ENCODE data around the gene METTL25. TPM values are rescaled to one million over a fixed set of nuclear protein-coding genes. Genes with fewer than 3 reads are reported as not detected.

METTL25 gene
- total RNA-seq, 1 donor from 2014 or later, result 15.1 TPM

- H3K9me3 ChIP-seq, result no peaks in the 10 kb centered on the region
- ATAC-seq, result no peak
- no peaks in the 10 kb centered on the region for H3K4me1 ChIP-seq
- H3K27ac ChIP-seq, result no peak overlapping the region
- no peak overlapping the region for H3K4me3 ChIP-seq
- no peak for DNase-seq
- peak; percentile 55 for TF ChIP-seq CTCF (IDR thresholded peaks at IDR 0.05)
- intact Hi-C loops (cut with DNase I), result no loop called here
- no peaks in the 10 kb centered on the region for H3K36me3 ChIP-seq
- H3K27me3 ChIP-seq, result no peaks in the 10 kb centered on the region
These were observed 31.3 kb upstream of the METTL25 start for GRCh38 chr12:82326905-82327503.

DNA sequence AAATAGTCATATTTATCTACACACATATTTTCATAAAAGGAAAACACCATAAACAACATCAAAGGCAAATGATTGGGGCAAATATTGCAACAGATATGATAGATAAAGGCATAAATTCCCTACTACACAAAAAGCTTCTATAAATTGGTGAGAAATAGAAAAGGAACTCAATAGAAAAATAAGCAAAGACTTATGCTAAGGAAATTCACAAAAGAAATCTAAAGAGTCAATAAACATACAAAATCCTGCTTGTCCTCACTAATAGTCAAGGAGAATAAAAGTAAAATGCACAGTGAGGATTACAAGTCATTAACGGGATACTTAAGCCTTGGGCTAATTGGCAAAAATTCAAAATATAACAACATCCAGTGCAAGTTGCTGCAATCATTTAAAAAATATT lies 30.5 kb upstream of the METTL25 start:
- H3K4me1 ChIP-seq, result no peaks in the 10 kb centered on the region
- intact Hi-C loops (cut with DNase I), result no loop called here
- H3K27ac ChIP-seq, result no peak overlapping the region
- ATAC-seq (no peak), DNase-seq (no peak)
- H3K27me3 ChIP-seq, result no peaks in the 10 kb centered on the region
- TF ChIP-seq CTCF (IDR thresholded peaks at IDR 0.05), result no peak
- H3K4me3 ChIP-seq, result no peak overlapping the region
- H3K36me3 ChIP-seq, result no peaks in the 10 kb centered on the region
- H3K9me3 ChIP-seq, result no peaks in the 10 kb centered on the region

- DNase-seq (no peak), ATAC-seq (no peak)
- Histone ChIP-seq H3K9me3 (no peaks in the 10 kb centered on the region), H3K27ac (no peak overlapping the region), H3K36me3 (no peaks in the 10 kb centered on the region), H3K4me3 (no peak overlapping the region), H3K27me3 (no peaks in the 10 kb centered on the region), H3K4me1 (no peaks in the 10 kb centered on the region)
- TF ChIP-seq CTCF (IDR thresholded peaks at IDR 0.05), result no peak
- intact Hi-C loops (cut with DNase I), result no loop called here
These were observed 28.8 kb upstream of the METTL25 start for GRCh38 chr12:82329508-82329907.

DNA sequence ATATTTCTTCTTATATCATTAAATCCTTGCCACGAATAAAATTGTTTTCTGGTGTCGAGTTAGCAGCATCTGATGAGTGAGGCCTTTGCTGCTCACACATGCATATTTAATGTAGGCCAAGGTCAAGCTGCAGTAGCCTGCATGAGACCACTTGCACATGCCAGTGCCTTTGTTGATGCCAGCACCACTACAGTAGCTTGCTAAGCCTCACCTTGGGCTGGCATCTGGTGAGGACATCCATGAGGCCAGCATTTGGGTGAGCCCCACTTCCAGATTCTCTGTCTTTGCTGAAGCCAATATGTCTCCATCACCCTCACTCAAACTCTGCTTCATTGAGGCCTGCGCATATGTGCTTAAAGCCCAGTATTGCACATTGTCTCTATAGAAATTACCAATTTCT lies 8.2 kb upstream of the METTL25 start:
- ATAC-seq, result no peak
- DNase-seq, result no peak
- intact Hi-C loops (cut with DNase I), result no loop called here
- Histone ChIP-seq H3K27me3 (no peaks in the 10 kb centered on the region), H3K4me3 (no peak overlapping the region), H3K4me1 (no peaks in the 10 kb centered on the region), H3K27ac (no peak overlapping the region), H3K9me3 (no peaks in the 10 kb centered on the region), H3K36me3 (peaks cover 49% of the 10 kb centered on the region)
- TF ChIP-seq CTCF (IDR thresholded peaks at IDR 0.05), result no peak

DNA sequence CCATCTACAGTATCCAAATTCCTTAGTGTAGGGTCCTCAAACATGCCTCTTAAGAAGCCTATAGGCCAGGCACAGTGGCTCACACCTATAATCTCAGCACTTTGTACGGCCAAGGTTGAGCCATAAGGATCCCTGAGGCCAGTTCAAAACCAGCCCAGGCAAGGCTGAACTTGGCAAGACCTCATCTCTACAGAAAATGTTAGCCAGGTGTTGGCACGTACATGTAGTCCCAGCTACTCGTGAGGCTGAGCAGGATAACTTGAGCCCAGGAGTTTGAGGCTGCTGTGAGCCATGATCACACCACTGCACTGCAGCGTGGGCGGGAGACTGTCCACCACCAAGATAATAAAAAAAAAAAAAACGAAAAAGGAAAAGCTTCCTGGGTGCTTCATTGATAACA lies 6.9 kb upstream of the METTL25 start:
- TF ChIP-seq CTCF (IDR thresholded peaks at IDR 0.05), result no peak
- intact Hi-C loops (cut with DNase I), result no loop called here
- peaks cover 9% of the 10 kb centered on the region for H3K4me1 ChIP-seq
- ATAC-seq, result no peak
- no peak overlapping the region for H3K27ac ChIP-seq
- peaks cover 62% of the 10 kb centered on the region for H3K36me3 ChIP-seq
- DNase-seq, result no peak
- no peaks in the 10 kb centered on the region for H3K27me3 ChIP-seq
- H3K4me3 ChIP-seq, result no peak overlapping the region
- H3K9me3 ChIP-seq, result no peaks in the 10 kb centered on the region

- H3K4me3 ChIP-seq, result peak overlapping the region; percentile 100
- H3K9me3 ChIP-seq, result no peaks in the 10 kb centered on the region
- TF ChIP-seq CTCF (IDR thresholded peaks at IDR 0.05), result no peak
- peaks cover 45% of the 10 kb centered on the region for H3K36me3 ChIP-seq
- peak overlapping the region; percentile 98 for H3K27ac ChIP-seq
- intact Hi-C loops (cut with DNase I), result no loop called here
- ATAC-seq (no peak), DNase-seq (no peak)
- no peaks in the 10 kb centered on the region for H3K27me3 ChIP-seq
- H3K4me1 ChIP-seq, result peaks cover 38% of the 10 kb centered on the region
These were observed 989 bp upstream of the METTL25 start for GRCh38 chr12:82357340-82357739.
